Skin of body (tissue), 3 donors: ENCODE measurements around the gene KCNK13. TPM values are rescaled to one million over a fixed set of nuclear protein-coding genes. Genes with fewer than 3 reads are reported as not detected.
"Not testable (repeated sequence)": the region's sequence is repeated elsewhere in the genome, so short reads cannot be mapped to it uniquely, and the experiment has no call there.

Experiments used
- DNase-seq: peaks from one replicate; lab custom pipeline; 2025; lab: John Stamatoyannopoulos, UW
- small RNA-seq: library from RNA; depleted of rRNA; stranded (forward); fragments of <200 nt; gene quantifications from one replicate; pipeline ENCODE3, GENCODE V24; 2014; ENCODE audit warnings: low replicate concordance
- total RNA-seq: library from RNA; depleted of rRNA; stranded (reverse); fragments of >200 nt; gene quantifications from one replicate; pipeline ENCODE4 v1.2.3, GENCODE V29; 2014

KCNK13 gene
- total RNA-seq, 1 donor from 2014 or later: 0.39 TPM

DNA sequence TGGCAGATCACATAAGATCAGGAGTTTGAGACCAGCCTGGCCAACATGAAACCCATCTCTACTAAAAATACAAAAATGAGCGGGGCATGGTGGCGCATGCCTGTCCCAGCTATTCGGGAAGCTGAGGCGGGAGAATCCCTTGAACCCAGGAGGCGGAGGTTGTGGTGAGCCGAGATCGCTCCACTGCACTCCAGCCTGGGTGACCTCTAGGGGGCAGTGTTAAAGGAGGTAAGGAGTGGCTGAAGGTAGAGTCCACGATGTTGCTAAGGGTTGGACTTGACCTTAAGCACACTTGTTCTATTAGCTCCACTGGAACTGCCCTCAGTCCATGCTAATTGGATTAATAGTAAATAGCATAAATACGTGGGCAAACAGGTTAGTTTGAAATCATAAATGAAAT lies 132.1 kb downstream of the KCNK13 start:
- no peak for DNase-seq

DNA sequence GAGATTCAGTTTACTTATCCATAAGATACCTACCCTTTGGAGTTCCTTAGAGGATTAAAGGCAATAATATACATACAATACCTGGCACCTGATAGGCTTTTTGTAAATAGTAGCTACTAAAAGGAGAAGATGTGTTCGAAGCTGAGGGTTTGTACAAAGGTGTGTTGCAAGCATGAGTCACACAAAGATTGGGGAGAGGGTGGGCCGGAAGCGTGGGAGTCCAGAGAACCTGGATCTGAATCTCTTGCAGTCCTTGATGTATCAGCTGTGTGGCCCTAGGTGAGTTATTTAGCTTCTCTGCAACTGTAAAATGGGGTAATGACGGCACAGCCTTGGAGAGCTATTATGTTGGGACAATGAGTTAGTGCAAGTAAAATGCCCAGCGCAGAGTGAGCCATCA lies 132.9 kb downstream of the KCNK13 start:
- no peak for DNase-seq

DNA sequence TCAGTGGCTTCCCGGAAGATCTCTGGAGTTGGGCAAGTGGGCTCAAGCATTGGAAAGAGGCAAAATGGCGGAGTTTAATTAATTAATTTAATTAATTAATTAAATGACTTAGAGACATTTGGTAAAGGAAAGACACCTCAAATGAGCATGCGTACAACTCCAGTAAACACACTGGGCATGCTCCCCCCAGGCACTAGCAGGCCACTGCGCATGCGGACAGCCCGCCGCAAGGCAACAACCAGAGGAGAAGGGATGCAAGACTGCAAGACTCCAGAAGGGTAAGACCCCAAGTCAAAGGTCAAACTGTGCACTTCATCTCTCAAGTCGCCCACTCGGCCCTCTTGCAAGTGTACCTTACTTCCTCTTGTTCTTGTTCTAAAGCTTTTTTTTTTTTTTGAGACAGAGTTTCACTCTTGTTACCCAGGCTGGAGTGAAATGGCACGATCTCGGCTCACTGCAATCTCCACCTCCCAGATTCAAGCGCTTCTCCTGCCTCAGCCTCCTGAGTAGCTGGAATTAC lies 136.8 kb downstream of the KCNK13 start:
- DNase-seq: no peak

DNA sequence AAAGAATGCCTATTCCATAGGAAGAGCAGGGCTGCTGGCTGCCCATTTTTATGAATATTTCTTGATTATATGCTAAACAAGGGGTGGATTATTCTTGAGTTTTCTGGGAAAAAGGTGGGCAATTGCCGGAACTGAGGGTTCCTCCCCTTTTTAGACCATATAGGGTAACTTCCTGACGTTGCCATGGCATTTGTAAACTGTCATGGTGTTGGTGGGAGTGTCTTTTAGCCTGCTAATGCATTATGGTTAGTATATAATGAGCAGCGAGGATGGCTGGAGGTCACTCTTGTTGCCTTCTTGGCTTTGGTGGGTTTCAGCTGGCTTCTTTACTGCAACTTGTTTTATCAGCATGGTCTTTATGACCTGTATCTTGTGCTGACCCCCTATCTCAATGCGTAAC lies 138.8 kb downstream of the KCNK13 start:
- DNase-seq: not testable (repeated sequence)

DNA sequence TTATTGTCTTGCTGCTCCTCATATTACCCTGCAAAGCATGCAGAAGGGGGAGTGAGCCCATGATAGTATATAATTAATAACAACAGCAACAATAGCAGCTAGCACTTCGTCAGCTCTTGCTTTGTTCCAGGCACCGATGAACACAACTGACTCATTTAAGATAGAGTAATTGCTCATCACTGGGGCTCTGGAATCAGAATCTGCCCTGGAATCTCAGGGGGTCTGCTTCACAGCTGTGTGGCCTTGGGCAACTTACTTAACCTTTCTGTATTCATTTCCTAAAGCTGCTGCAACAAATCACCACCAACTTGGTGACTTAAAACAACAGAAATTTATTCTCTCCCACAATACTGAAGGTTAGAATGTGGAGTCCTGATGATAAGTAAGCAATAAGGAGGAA lies 139.6 kb downstream of the KCNK13 start:
- no peak for DNase-seq

DNA sequence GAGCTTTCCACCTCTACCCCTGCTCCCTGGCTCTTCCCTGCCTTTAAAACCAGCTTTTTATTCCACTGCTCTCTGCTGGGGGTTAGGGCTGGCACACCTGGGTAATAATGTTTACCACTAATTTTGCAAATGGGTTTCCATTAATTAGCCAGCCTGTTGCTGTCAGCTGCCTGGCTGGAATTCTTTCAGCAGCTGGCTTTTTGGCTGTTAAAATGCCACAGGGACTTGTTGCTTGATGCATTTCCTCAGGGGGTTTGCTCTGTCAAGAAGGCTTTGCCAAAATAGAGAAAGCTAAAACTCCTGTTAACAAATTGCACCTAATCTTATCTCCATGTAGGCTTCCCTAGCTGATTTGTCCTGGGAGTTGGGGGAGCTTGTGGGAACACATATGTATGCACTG lies 142.7 kb downstream of the KCNK13 start:
- DNase-seq: no peak

DNA sequence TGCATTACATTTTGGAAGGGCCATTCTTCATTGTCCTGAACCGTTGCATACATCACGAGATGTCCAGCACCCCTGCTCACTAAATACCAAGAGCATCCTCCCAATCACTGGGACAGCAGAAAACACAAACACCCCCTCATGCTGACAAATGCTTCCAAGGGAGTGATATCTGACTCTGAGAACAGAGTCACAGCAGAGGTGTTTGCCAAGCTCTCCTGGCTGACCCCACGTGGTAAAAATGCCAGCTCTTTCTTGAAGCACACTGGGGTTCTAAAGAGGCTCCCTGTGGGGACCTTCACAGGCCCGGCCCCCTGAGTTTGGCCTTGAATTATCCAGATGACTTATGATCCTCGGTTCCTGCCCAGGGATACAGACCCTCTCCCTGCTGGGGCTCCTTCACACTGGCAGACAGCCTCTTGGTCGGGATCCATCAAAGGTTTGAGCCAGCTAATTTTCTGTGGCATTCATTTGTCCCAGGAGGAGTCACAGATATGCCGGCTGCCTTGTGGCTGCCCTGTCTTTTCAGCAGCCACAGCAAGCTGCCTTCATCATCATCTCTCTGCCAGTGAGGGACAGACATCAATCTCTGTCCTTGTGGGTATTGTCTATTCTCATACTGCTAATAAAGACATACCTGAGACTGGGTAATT lies 151.4 kb downstream of the KCNK13 start:
- DNase-seq: no peak

DNA sequence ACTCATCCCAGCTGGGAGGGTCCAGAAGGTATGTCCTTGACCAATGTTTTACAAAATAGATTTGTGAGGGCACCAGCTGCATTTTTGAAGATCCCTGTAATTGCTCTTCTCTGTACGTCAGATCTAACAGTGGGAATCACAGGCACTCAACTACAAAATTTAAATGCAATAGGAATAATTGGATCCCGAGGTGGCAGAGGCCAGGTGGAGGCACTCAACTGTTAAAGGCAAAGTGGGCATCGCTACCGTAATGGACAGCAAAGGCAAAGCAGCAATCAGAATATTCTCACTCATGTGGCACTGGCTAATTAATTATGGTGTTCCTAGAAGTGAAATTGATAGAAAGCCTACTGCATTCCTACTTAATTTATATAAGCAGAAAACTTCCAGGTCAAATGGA lies 166.7 kb downstream of the KCNK13 start:
- DNase-seq: no peak

DNA sequence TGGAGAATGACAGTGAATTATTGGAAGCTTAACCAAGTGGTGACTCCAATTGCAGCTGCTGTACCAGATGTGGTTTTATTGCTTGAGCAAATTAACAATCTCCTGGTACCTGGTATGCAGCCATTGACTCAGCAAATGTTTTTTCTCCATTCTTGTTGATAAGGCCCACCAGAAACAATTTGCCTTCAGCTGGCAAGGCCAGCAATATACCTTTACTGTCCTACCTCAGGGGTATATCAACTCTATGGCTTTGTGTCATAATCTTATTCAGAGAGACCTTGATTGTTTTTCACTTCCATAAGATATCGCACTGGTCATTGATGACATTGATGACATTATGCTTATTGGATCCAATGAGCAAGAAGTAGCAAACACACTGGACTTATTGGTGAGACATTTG lies 168.1 kb downstream of the KCNK13 start:
- DNase-seq: not testable (repeated sequence)

Small RNA genes within 50 kb of the gene (small RNA-seq; reads per million reads assigned to genes)
- not detected for gene RF00019

Other genes with a start within 250 kb of the KCNK13 start
- 5.6 TPM for gene EFCAB11, start 107.3 kb upstream of the KCNK13 start, total RNA-seq
- gene TDP1, start 106.1 kb upstream of the KCNK13 start, total RNA-seq: 14.7 TPM
- 83.5 TPM for gene PSMC1, start 194.6 kb downstream of the KCNK13 start, total RNA-seq